GM20000 (cell line): ENCODE results near the gene SPTLC3.
A peak's percentile ranks its signal among the peaks of the same experiment; 100 is the strongest.

Source experiments
- DNase-seq: peaks from one replicate; pipeline ENCODE4 v3.0.0; 2012; ENCODE audit warnings: low spot score
- TF ChIP-seq, protein P1 (sequence below): IDR thresholded peaks from 2 replicates; pipeline ENCODE4 v1.5.1; 2012; ENCODE audit warnings: mild to moderate bottlenecking, control low read depth; ENCODE audit errors: extremely low read depth, missing control alignments

The SPTLC3 gene

DNA sequence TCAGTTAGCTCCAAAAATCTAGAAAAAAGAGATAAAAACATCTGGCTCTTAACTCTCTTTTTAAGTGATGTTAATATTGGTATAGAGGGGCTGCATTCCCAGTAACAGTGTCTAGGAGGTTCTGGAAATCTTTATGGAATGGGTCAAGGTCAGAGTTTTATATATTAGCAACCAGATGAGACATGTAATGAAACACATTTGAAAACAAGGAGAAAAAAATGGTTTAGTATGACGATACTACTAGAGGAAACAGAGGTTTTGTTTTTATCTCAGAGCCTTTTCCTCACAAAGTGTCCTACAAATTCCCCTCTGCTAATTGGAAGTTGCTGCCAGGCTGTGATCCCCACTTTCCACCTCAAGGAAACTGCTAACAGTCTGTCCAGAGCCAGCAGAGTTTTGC lies 111.7 kb downstream of the SPTLC3 start:
- DNase-seq: no peak
- TF ChIP-seq, protein P1, sequence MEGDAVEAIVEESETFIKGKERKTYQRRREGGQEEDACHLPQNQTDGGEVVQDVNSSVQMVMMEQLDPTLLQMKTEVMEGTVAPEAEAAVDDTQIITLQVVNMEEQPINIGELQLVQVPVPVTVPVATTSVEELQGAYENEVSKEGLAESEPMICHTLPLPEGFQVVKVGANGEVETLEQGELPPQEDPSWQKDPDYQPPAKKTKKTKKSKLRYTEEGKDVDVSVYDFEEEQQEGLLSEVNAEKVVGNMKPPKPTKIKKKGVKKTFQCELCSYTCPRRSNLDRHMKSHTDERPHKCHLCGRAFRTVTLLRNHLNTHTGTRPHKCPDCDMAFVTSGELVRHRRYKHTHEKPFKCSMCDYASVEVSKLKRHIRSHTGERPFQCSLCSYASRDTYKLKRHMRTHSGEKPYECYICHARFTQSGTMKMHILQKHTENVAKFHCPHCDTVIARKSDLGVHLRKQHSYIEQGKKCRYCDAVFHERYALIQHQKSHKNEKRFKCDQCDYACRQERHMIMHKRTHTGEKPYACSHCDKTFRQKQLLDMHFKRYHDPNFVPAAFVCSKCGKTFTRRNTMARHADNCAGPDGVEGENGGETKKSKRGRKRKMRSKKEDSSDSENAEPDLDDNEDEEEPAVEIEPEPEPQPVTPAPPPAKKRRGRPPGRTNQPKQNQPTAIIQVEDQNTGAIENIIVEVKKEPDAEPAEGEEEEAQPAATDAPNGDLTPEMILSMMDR: no peak

DNA sequence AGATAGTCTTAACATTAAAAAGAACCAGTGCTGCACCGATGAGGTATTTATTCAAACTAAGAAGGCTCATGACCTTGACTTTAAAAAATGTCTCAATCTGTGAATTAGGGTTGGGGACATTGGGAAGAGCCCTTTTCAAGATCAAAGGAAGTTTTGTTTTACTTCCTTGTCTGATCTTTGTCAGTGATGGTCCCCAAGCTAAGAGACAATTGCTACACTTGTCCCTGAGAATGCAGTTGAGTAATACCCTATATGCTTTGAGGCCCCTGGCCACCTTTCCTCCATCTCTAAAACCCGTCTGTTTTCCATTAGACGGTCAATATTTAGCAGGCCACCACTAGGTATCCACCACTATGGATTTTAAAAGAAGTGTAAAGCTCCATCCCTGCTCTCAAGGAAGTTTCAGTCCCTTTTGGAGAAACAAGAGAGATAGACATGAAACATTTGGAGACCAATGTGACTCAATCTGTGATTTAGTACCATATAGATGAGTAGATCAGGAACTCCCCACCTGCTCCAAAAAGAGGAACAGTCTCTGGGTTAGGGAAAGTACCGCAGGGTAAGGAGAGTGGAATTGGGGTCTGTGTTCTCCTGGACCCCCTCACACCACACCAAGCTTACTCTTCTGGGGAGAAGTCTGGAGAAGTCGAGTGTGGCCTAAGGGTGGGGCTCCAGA lies 113.2 kb downstream of the SPTLC3 start:
- DNase-seq: peak; percentile 15
- TF ChIP-seq, protein P1: no peak

DNA sequence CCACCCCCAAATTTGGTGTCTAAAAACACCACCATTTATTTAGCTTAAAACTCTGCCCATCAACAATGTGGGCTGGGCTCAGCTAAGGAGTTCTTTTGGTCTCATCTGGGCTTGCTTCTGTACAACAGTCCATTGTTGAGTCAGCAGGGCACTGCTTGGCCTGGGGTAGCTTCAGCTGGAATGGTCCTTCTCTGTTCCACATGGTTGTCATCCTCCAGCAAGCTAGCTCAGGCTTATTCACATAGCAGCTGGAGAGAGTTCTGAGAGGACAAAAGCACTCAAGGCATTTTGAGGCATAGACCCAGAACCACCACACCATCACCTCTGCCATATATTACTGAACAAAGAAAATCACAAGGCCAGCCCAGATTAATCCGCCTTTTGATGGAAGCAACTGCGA lies 116.7 kb downstream of the SPTLC3 start:
- TF ChIP-seq, protein P1: no peak
- no peak for DNase-seq

DNA sequence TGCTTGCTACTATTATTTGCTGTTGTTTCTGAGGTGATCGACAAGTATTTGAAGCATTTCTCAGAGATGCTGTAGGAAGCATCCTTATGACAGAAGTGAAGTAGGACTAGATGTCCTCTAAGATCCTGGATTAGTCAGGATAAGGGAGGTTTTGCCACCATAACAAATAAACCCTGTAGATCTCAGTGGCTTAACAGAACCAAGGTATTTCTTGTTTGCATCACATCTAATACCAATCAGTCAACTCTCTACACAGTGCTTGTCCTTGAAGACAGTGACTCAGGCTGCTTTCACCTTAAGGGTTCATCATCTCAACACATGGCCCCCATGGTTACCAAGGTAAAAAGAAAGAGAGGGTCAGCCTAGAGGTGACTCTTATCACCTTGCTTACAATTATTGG lies 119.4 kb downstream of the SPTLC3 start:
- DNase-seq: no peak
- TF ChIP-seq, protein P1: no peak

DNA sequence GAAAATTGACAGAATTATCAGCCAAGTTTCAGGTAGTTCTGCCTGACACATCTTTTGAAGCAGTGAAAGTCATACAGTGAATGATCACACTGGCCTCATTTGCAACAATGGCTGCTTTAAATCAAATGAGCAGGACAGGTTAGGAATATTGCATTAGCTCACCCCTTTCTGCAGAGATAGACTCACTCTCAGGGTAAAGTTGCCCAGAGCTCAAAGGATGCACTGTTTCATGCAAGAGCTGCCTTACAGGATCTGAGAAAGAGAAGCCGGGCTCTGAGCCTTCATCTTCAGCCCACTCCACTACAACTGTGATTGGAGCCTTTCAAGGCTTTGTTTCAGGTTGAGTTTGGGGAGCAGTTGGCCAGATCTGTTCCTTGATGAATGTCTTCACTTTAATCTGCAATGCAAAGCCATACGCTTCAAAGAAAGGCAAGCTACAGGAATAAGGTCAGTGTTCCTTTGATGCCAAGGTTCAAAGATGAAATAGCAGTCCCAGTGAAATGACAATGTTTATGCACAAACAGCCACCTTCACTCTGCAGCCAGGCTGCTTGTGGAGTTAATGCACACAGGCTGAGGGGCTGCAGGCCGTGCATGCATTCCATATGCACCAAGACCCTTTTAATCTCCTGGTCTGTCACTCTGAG lies 121.4 kb downstream of the SPTLC3 start:
- DNase-seq: no peak
- TF ChIP-seq, protein P1: no peak

DNA sequence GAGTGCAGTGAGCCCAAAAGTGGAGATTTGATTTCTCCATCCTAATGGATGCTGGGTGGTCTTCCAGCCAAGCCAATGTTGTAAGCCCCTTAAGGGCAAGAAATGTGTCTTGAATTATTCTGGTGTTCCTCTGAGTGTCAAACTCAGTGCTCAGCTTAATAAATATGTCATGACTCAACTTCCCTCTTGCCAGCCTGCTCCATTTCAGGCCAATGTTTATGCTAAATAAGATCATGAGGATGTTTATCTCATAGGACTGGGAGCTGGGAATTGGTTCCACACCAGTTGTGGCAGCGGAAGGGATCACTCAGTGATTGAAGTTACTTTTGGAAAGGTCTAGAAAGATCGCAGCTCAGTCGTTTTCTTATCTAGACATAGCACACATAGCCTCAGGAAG lies 121.9 kb downstream of the SPTLC3 start:
- no peak for DNase-seq
- TF ChIP-seq, protein P1: no peak

DNA sequence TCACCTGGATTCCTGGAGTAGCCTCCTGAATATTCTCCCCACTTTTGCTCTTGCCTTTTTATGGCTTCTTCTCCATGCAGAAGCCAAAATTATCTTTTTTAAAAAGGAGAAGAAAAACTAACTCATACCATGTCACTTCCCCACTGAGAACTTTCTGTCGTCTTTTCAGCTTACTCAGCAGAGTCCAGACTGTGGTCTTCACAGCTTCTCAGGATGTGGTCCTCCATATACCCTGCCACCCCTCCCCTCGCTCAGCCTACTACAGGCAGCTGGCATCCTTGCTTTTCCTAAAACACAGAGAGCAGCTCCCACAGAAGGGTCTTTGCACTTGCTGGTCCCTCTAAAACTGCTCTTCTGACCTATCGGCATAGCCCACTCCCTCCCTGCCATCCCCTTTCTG lies 122.9 kb downstream of the SPTLC3 start:
- TF ChIP-seq, protein P1: no peak
- no peak for DNase-seq
